ENCODE measurements around the gene AP1G1. TPM values are rescaled to one million over a fixed set of nuclear protein-coding genes. Genes with fewer than 3 reads are reported as not detected.

AP1G1 gene
- polyA plus RNA-seq, 1 experiment, result 59.8 TPM

DNA sequence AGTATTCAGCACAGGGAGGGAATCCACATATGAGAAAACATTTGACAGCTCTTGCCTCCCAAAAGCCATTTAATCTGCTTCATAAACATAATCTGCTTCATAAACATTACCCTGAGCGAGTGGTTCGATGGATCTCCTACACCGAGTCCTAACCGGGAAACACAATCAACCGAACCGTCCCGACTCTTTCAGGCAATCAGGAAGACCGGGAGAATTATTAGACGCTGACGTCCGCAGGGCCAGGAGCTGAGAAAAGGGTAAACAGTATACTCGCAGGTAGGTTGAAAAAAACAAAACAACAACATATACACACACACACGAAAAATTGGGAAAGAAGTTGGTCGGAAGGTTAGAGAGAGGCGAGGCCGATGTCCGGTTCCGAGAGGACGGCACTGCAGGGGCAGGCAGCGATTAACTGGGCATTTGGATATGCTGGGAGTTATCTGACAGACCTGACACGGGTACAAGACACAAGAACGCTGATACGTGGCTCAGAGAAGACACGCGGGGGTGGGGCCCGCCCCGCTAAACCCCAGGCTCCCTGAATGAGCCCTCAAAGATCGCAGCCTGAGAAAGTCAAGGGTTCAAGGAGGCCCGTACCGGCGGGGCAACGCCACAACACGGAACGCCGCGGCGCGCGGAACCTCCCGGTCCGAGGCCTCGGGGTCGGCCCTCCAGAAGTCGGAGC, 585 bp downstream of the AP1G1 start:
- TF ChIP-seq, protein P1, sequence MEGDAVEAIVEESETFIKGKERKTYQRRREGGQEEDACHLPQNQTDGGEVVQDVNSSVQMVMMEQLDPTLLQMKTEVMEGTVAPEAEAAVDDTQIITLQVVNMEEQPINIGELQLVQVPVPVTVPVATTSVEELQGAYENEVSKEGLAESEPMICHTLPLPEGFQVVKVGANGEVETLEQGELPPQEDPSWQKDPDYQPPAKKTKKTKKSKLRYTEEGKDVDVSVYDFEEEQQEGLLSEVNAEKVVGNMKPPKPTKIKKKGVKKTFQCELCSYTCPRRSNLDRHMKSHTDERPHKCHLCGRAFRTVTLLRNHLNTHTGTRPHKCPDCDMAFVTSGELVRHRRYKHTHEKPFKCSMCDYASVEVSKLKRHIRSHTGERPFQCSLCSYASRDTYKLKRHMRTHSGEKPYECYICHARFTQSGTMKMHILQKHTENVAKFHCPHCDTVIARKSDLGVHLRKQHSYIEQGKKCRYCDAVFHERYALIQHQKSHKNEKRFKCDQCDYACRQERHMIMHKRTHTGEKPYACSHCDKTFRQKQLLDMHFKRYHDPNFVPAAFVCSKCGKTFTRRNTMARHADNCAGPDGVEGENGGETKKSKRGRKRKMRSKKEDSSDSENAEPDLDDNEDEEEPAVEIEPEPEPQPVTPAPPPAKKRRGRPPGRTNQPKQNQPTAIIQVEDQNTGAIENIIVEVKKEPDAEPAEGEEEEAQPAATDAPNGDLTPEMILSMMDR (IDR thresholded peaks at IDR 0.05; ENCODE audit: insufficient read depth, low read depth, low read length), result no peak
- no peaks in the 10 kb centered on the region for H3K27me3 ChIP-seq (ENCODE audit: control insufficient read depth, insufficient read depth, low read length)
- CTCF ChIA-PET, result interaction anchor here (0.6 to 1.8 kb wide), 4 partner anchors 28 to 157 kb away, joined by 3 to 5 read pairs (median 3); no protein-coding TSS in a partner anchor
- DNase-seq (ENCODE audit: low read depth), result no peak
- H3K36me3 ChIP-seq (ENCODE audit: control insufficient read depth, insufficient read depth, low read length), result no peaks in the 10 kb centered on the region
- POLR2A ChIA-PET, result interaction anchor here (1.2 kb wide), 1 partner anchor 16 kb away, joined by 3 read pairs; no protein-coding TSS in a partner anchor
- peak overlapping the region; percentile 99 for H3K4me3 ChIP-seq (ENCODE audit: low read depth, low read length)

DNA sequence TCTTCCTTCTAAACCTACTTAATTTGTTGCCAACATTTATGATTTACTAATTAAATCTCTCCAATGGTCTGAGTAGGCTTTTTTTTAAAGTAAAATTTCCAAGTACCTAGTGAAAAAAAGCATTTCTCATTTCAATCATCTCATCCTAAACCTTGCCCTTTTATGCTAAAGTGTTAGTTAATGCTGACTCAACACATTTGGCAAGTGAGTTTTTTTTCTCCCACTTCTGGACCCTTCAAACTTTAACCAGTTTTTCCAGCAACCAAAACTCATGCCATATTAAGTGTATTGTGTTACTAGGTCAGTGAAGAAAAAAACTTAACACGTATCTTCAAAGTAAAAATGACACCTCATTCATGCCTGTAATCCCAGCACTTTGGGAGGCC, 5.3 kb downstream of the AP1G1 start:
- ChIA-PET POLR2A (no interaction called here), CTCF (no interaction called here)
- no peak for DNase-seq (ENCODE audit: low read depth)
- TF ChIP-seq, protein P1 (IDR thresholded peaks at IDR 0.05; ENCODE audit: insufficient read depth, low read depth, low read length), result no peak
- Histone ChIP-seq H3K27me3 (ENCODE audit: control insufficient read depth, insufficient read depth, low read length) (no peaks in the 10 kb centered on the region), H3K36me3 (ENCODE audit: control insufficient read depth, insufficient read depth, low read length) (no peaks in the 10 kb centered on the region; the same call in 1 of the 2 replicates), H3K4me3 (ENCODE audit: low read depth, low read length) (no peak overlapping the region)

DNA sequence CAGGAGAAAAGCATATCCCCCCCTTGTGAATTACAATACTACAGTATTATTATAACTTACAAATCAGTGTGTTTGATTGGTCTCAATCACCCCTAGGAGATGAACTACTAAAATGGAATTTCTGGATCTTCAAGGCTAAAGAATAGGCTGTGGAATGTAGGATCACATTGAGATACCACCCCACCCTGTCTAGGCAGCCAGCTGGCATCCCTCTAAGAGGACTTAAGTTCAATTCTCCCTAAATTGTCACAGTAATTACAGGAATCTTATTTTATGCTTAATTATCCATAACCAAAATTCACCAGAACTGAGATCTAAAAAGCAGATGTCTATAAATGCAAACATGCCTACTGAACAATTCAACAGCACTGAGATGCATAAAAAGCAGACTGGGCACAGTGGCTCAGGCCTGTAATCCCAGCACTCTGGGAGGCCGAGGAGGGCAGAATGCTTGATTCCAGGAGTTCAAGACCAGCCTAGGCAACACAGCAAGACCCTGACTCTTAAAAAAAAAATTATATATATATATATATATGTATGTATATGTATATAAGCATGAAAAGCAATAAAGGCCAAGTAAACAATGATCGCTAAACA, 12.0 kb downstream of the AP1G1 start:
- CTCF ChIA-PET, result interaction anchor here (1.2 kb wide), 1 partner anchor 12 kb away, joined by 3 read pairs; no protein-coding TSS in a partner anchor
- H3K4me3 ChIP-seq (ENCODE audit: low read depth, low read length), result no peak overlapping the region
- no peak for DNase-seq (ENCODE audit: low read depth)
- no peaks in the 10 kb centered on the region; the same call in 1 of the 2 replicates for H3K36me3 ChIP-seq (ENCODE audit: control insufficient read depth, insufficient read depth, low read length)
- POLR2A ChIA-PET, result no interaction called here
- TF ChIP-seq, protein P1 (IDR thresholded peaks at IDR 0.05; ENCODE audit: insufficient read depth, low read depth, low read length), result no peak
- no peaks in the 10 kb centered on the region for H3K27me3 ChIP-seq (ENCODE audit: control insufficient read depth, insufficient read depth, low read length)

DNA sequence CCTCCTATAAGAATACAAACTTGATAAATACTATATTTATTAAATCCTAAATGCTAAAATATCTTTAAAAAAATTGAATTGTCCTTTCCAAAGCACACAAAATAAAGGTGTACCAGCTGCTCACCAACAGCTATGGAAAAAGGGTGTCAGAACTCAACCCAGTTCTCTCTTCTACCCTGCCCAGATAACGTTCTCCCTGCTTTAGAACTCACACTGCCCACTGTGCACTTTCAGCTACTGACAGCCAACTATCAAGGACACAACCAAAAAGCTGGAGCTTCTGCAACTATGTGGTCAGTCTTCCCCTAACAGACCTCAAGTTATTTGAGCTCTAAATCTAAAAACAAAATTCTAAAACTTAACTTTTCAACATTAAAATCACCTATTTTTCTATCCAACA, 13.7 kb downstream of the AP1G1 start:
- H3K36me3 ChIP-seq (ENCODE audit: control insufficient read depth, insufficient read depth, low read length), result no peaks in the 10 kb centered on the region
- TF ChIP-seq, protein P1 (IDR thresholded peaks at IDR 0.05; ENCODE audit: insufficient read depth, low read depth, low read length), result no peak
- no peak for DNase-seq (ENCODE audit: low read depth)
- H3K27me3 ChIP-seq (ENCODE audit: control insufficient read depth, insufficient read depth, low read length), result no peaks in the 10 kb centered on the region
- CTCF ChIA-PET, result no interaction called here
- POLR2A ChIA-PET, result no interaction called here
- no peak overlapping the region for H3K4me3 ChIP-seq (ENCODE audit: low read depth, low read length)

DNA sequence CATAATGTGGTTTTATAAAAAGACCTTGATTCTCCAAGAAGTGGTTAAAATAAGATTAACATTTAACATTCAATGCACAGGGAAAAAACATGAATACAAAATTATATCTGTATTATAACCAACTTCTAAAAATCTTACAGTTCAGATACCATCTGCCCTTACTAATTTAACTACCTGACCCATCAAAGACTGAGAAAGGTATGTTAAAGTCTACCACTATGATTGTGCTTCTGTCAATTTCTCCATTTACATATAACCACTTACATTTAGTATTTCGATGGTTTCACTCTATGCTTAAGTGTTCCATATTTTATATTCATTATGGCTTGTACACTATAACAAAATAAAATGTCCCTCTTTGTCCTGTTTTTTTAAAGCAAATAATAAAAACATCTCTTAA, 14.6 kb downstream of the AP1G1 start:
- TF ChIP-seq, protein P1 (IDR thresholded peaks at IDR 0.05; ENCODE audit: insufficient read depth, low read depth, low read length), result no peak
- Histone ChIP-seq H3K4me3 (ENCODE audit: low read depth, low read length) (no peak overlapping the region), H3K27me3 (ENCODE audit: control insufficient read depth, insufficient read depth, low read length) (no peaks in the 10 kb centered on the region), H3K36me3 (ENCODE audit: control insufficient read depth, insufficient read depth, low read length) (peaks cover 2% of the 10 kb centered on the region)
- POLR2A ChIA-PET, result no interaction called here
- CTCF ChIA-PET, result no interaction called here
- no peak for DNase-seq (ENCODE audit: low read depth)
